ENCODE measurements around the gene MRPL46.

MRPL46 gene

GRCh38 chr15:88463870-88464532 is 3.2 kb downstream of the MRPL46 start:
- peaks cover 43% of the 10 kb centered on the region for H3K79me2 ChIP-seq (ENCODE audit: low read length)
- H2AFZ ChIP-seq (ENCODE audit: low read depth, low read length): no peak overlapping the region
- H3K27me3 ChIP-seq (ENCODE audit: low read depth, low read length): no peaks in the 10 kb centered on the region
- H3K27ac ChIP-seq (ENCODE audit: low read length): no peak overlapping the region
- H3K36me3 ChIP-seq (replicated peaks; ENCODE audit: low read depth, low read length): peaks cover 58% of the 10 kb centered on the region
- H3K4me3 ChIP-seq (ENCODE audit: low read length): no peak overlapping the region
- no peak overlapping the region for H3K9ac ChIP-seq (ENCODE audit: low read length)
- no peak overlapping the region for H3K4me2 ChIP-seq (ENCODE audit: low read length)
- H4K20me1 ChIP-seq (ENCODE audit: insufficient read depth, low read length): peaks cover 8% of the 10 kb centered on the region; the same call in 1 of the 2 replicates
- H3K9me3 ChIP-seq (ENCODE audit: insufficient read depth, low read length): no peaks in the 10 kb centered on the region
- peaks cover 17% of the 10 kb centered on the region for H3K4me1 ChIP-seq (ENCODE audit: low read length)
- TF ChIP-seq EZH2phosphoT487 (IDR thresholded peaks at IDR 0.05; ENCODE audit: low read depth) (no peak), CTCF (IDR thresholded peaks at IDR 0.05; ENCODE audit: low read depth, low read length) (no peak)

- no peaks in the 10 kb centered on the region for H3K9me3 ChIP-seq (ENCODE audit: insufficient read depth, low read length)
- no peak for TF ChIP-seq EZH2phosphoT487 (IDR thresholded peaks at IDR 0.05; ENCODE audit: low read depth)
- no peak for TF ChIP-seq CTCF (IDR thresholded peaks at IDR 0.05; ENCODE audit: low read depth, low read length)
- no peak overlapping the region for H3K4me3 ChIP-seq (ENCODE audit: low read length)
- H4K20me1 ChIP-seq (ENCODE audit: insufficient read depth, low read length): no peaks in the 10 kb centered on the region
- no peak overlapping the region for H2AFZ ChIP-seq (ENCODE audit: low read depth, low read length)
- no peaks in the 10 kb centered on the region for H3K27me3 ChIP-seq (ENCODE audit: low read depth, low read length)
- H3K36me3 ChIP-seq (replicated peaks; ENCODE audit: low read depth, low read length): peaks cover 31% of the 10 kb centered on the region
- no peak overlapping the region for H3K4me2 ChIP-seq (ENCODE audit: low read length)
- H3K79me2 ChIP-seq (ENCODE audit: low read length): no peaks in the 10 kb centered on the region
- H3K9ac ChIP-seq (ENCODE audit: low read length): no peak overlapping the region
- no peak overlapping the region for H3K27ac ChIP-seq (ENCODE audit: low read length)
- H3K4me1 ChIP-seq (ENCODE audit: low read length): peaks cover 13% of the 10 kb centered on the region
Observed at GRCh38 chr15:88456733-88457132, 10.5 kb downstream of the MRPL46 start.

- Histone ChIP-seq H3K79me2 (ENCODE audit: low read length) (no peaks in the 10 kb centered on the region), H4K20me1 (ENCODE audit: insufficient read depth, low read length) (no peaks in the 10 kb centered on the region), H3K9ac (ENCODE audit: low read length) (no peak overlapping the region), H3K9me3 (ENCODE audit: insufficient read depth, low read length) (no peaks in the 10 kb centered on the region), H3K4me3 (ENCODE audit: low read length) (no peak overlapping the region), H3K36me3 (replicated peaks; ENCODE audit: low read depth, low read length) (peaks cover 25% of the 10 kb centered on the region), H2AFZ (ENCODE audit: low read depth, low read length) (no peak overlapping the region), H3K27ac (ENCODE audit: low read length) (no peak overlapping the region), H3K27me3 (ENCODE audit: low read depth, low read length) (no peaks in the 10 kb centered on the region), H3K4me2 (ENCODE audit: low read length) (0 out of 2 replicates have a peak overlapping the region, but pooled peaks have one; percentile 21), H3K4me1 (ENCODE audit: low read length) (peaks cover 13% of the 10 kb centered on the region)
- TF ChIP-seq EZH2phosphoT487 (IDR thresholded peaks at IDR 0.05; ENCODE audit: low read depth): no peak
- TF ChIP-seq CTCF (IDR thresholded peaks at IDR 0.05; ENCODE audit: low read depth, low read length): peak; percentile 89
Observed at GRCh38 chr15:88454867-88455810, 12.0 kb downstream of the MRPL46 start.

- H3K4me1 ChIP-seq (ENCODE audit: low read length): peaks cover 16% of the 10 kb centered on the region
- no peaks in the 10 kb centered on the region for H3K27me3 ChIP-seq (ENCODE audit: low read depth, low read length)
- H3K4me2 ChIP-seq (ENCODE audit: low read length): no peak overlapping the region
- no peak overlapping the region for H3K27ac ChIP-seq (ENCODE audit: low read length)
- no peak for TF ChIP-seq EZH2phosphoT487 (IDR thresholded peaks at IDR 0.05; ENCODE audit: low read depth)
- TF ChIP-seq CTCF (IDR thresholded peaks at IDR 0.05; ENCODE audit: low read depth, low read length): no peak
- no peak overlapping the region for H3K4me3 ChIP-seq (ENCODE audit: low read length)
- H2AFZ ChIP-seq (ENCODE audit: low read depth, low read length): no peak overlapping the region
- no peaks in the 10 kb centered on the region for H4K20me1 ChIP-seq (ENCODE audit: insufficient read depth, low read length)
- H3K79me2 ChIP-seq (ENCODE audit: low read length): no peaks in the 10 kb centered on the region
- peaks cover 16% of the 10 kb centered on the region for H3K36me3 ChIP-seq (replicated peaks; ENCODE audit: low read depth, low read length)
- no peak overlapping the region for H3K9ac ChIP-seq (ENCODE audit: low read length)
- H3K9me3 ChIP-seq (ENCODE audit: insufficient read depth, low read length): no peaks in the 10 kb centered on the region
Observed at GRCh38 chr15:88454236-88454635, 13.0 kb downstream of the MRPL46 start.
